HTR-8/SVneo (cell line): Measurements from ENCODE around the gene CHST13.
"Not testable (repeated sequence)": the region's sequence is repeated elsewhere in the genome, so short reads cannot be mapped to it uniquely, and the experiment has no call there.

Experiments used
- DNase-seq: peaks from one replicate; pipeline ENCODE4 v3.0.0; 2011; ENCODE audit warnings: low spot score, mixed read lengths; ENCODE audit not compliant: insufficient read length
- FAIRE-seq: peaks from 2 replicates; lab custom pipeline; 2011; peaks lifted over from hg19 to GRCh38; lab: Jason Lieb, UNC

CHST13 gene

DNA sequence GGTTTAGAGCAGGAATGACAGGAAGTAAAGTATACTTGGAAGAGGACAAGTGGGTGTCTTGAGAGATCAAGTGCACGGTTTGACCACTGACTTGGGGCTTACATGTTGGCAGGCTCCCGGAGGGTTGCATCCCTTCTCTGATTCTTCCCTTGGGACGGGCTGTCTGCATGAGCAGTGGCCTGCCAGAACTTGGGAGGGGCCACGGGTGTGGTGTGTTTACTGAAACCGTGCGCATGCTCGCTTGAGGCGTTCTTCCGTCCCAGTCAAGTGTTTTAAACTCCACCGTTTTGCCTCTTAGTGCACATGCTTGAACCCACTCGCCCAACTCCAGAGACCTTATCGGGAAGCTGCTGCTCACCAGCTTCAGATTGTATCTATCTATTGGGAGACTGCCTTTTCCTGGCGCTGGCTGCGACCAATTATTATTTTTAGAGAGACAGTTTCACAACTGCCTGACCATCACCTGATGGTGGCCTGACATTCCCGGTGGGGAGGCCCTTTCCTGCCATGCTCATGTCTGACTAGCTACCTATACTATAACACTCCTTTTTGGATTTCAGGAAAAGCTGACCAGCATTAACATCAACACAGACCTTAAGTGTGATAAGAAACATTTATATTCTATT is 49.6 kb downstream of the CHST13 start:
- FAIRE-seq: no peak
- DNase-seq: no peak

GRCh38 chr3:126577261-126577660 is 53.3 kb downstream of the CHST13 start:
- no peak for DNase-seq
- no peak for FAIRE-seq

DNA sequence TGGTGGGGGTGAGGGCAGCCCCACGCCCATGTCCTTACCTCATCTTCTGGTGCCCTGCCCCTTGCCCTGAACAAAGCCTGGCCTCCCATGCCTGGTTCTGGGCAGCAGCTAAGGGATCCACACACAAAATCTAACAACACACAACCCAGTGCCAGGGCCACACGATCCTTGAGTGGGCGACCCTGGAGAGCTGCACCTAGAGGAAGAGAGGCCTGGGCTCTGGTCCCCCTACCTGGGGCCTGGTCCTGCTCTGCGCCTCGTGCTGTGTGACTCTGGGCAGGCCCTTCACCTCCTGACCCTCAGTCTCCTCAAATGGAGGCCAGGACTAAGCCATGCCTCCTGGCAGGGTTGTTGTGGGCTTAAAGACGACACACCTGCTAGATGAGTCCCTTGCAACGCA is 54.7 kb downstream of the CHST13 start:
- no peak for DNase-seq
- FAIRE-seq: no peak

- DNase-seq (no peak), FAIRE-seq (no peak)
These were observed 56.8 kb downstream of the CHST13 start for GRCh38 chr3:126580746-126581145.

- no peak for FAIRE-seq
- DNase-seq: no peak
These were observed 57.6 kb downstream of the CHST13 start for GRCh38 chr3:126581569-126581968.

- DNase-seq: no peak
- no peak for FAIRE-seq
These were observed 58.4 kb downstream of the CHST13 start for GRCh38 chr3:126582311-126582710.

DNA sequence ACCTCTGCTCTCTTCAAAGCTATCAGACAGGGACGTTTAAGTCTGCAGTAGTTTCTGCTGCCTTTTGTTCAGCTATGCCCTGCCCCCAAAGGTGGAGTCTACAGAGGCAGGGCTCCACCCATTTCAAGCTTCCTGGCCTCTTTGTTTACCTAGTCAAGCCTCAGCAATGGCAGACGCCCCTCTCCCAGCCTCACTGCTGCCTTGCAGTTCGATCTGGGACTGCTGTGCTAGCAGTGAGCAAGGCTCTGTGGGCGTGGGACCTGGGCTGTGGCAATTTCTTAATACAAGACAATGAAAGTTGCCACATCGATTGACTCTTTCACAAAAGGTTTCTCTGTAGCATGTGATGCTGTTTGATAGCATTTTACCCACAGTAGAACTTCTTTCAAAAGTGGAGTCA is 67.6 kb downstream of the CHST13 start:
- FAIRE-seq, DNase-seq: not testable (repeated sequence)
